EH (cell line): ENCODE measurements around the gene ABRAXAS1.

Experiments
- DNase-seq: peaks from one replicate; pipeline ENCODE4 v3.0.0-alpha.2; 2015; ENCODE audit warnings: low read depth

ABRAXAS1 gene

GRCh38 chr4:83449009-83449408 is 35.9 kb downstream of the ABRAXAS1 start:
- DNase-seq = no peak

- no peak for DNase-seq
Measured at GRCh38 chr4:83440899-83441298, 44.0 kb downstream of the ABRAXAS1 start.

GRCh38 chr4:83440148-83440814 is 44.6 kb downstream of the ABRAXAS1 start:
- no peak for DNase-seq

- DNase-seq = peak; percentile 15
Measured at GRCh38 chr4:83438719-83439118, 46.2 kb downstream of the ABRAXAS1 start.

- no peak for DNase-seq
Measured at GRCh38 chr4:83436680-83437079, 48.2 kb downstream of the ABRAXAS1 start.

- no peak for DNase-seq
Measured at GRCh38 chr4:83431200-83431599, 53.7 kb downstream of the ABRAXAS1 start.

GRCh38 chr4:83418211-83418610 is 66.7 kb downstream of the ABRAXAS1 start:
- DNase-seq = no peak

- no peak for DNase-seq
Measured at GRCh38 chr4:83417566-83417965, 67.3 kb downstream of the ABRAXAS1 start.

- peak; percentile 12 for DNase-seq
Measured at GRCh38 chr4:83413676-83414075, 71.2 kb downstream of the ABRAXAS1 start.
